ENCODE results near the gene NOX3.
"Not testable (repeated sequence)": the region's sequence is repeated elsewhere in the genome, so short reads cannot be mapped to it uniquely, and the experiment has no call there.

Gene NOX3

GRCh38 chr6:155466539-155466938, 10.9 kb upstream of the NOX3 start:
- DNase-seq: no peak

GRCh38 chr6:155461556-155461955, 5.9 kb upstream of the NOX3 start:
- DNase-seq: no peak

- DNase-seq: no peak
Measured at GRCh38 chr6:155454471-155454870, 1.2 kb downstream of the NOX3 start.

GRCh38 chr6:155454008-155454407, 1.6 kb downstream of the NOX3 start:
- DNase-seq: no peak

GRCh38 chr6:155452576-155452975, 3.1 kb downstream of the NOX3 start:
- DNase-seq: no peak

GRCh38 chr6:155451530-155451929, 4.1 kb downstream of the NOX3 start:
- not testable (repeated sequence) for DNase-seq

GRCh38 chr6:155450240-155450581, 5.4 kb downstream of the NOX3 start:
- no peak for DNase-seq

GRCh38 chr6:155449450-155450239, 6.0 kb downstream of the NOX3 start:
- no peak for DNase-seq

- no peak for DNase-seq
Measured at GRCh38 chr6:155448668-155449449, 6.8 kb downstream of the NOX3 start.

GRCh38 chr6:155447949-155448348, 7.7 kb downstream of the NOX3 start:
- no peak for DNase-seq

GRCh38 chr6:155444952-155445903, 10.4 kb downstream of the NOX3 start:
- no peak for DNase-seq

GRCh38 chr6:155444120-155444917, 11.3 kb downstream of the NOX3 start:
- peak; percentile 22 for DNase-seq

GRCh38 chr6:155443168-155443567, 12.5 kb downstream of the NOX3 start:
- DNase-seq: no peak

GRCh38 chr6:155442562-155442961, 13.1 kb downstream of the NOX3 start:
- no peak for DNase-seq

- no peak for DNase-seq
Measured at GRCh38 chr6:155441112-155441465, 14.6 kb downstream of the NOX3 start.

- no peak for DNase-seq
Measured at GRCh38 chr6:155440398-155441111, 15.1 kb downstream of the NOX3 start.

GRCh38 chr6:155439376-155439775, 16.3 kb downstream of the NOX3 start:
- DNase-seq: no peak

- peak; percentile 34 for DNase-seq
Measured at GRCh38 chr6:155436981-155437749, 18.5 kb downstream of the NOX3 start.

GRCh38 chr6:155434829-155435423, 20.7 kb downstream of the NOX3 start:
- no peak for DNase-seq

GRCh38 chr6:155434096-155434495, 21.5 kb downstream of the NOX3 start:
- no peak for DNase-seq
